Inflammatory macrophage treated with lipopolysaccharide for 1 hour (primary cell): ENCODE measurements around the gene SNRPD2.
"Not testable (repeated sequence)": the region's sequence is repeated elsewhere in the genome, so short reads cannot be mapped to it uniquely, and the experiment has no call there.

Source experiments
- DNase-seq, 2 donors: peaks; one replicate each; pipeline ENCODE4 v3.0.0-alpha.2; 2020 to 2022

The SNRPD2 gene

DNA sequence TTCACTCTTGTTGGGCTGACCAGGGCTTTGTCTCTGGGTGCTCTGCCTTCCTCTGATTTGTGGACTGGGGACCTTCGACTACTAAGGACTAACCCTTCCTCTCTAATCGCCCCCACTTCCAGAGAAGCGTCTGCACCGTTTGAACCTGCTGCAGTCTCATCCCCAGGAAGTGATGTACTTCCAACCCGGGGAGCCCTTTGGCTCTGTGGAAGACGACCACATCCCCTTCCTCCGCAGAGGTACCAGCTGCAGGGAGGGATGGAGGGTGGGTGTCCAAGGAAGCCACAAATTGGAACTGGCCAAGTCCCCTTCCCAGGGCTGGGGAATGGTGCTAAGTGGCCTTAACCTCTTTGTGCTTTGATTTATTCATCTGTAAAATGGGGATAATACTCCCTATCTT lies 9.9 kb upstream of the SNRPD2 start:
- DNase-seq = no peak

DNA sequence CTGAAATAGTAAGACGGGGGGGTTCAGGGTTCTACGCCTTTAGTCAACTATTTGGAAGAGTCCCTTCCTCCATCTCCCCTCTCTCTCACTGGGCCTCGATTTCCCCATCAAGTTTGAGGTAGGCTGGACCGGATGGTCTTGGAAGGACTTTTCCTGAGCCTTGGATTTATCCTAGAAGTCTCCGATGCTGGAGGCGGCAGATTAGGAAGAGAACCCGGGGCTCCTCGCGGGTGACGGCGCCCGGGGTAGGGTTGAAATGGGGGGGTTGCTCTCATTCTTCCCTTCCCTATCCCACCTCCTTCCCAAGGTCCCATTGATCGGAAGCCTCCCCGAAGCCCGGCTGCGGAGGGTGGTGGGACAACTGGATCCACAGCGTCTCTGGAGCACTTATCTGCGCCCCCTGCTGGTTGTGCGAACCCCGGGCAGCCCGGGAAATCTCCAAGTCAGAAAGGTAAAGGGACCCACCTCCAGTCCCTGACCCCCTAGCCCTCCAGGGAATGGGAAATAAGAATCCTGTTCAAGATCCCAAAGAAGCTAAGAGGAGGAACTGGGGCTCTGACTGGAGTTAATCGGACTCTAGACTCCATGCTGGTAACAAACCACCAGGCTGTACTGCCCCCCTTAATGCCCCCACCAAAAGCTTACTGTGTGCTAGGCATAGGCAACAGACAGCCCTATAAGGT lies 1.5 kb upstream of the SNRPD2 start:
- peak; percentile 51 to 85 for DNase-seq

DNA sequence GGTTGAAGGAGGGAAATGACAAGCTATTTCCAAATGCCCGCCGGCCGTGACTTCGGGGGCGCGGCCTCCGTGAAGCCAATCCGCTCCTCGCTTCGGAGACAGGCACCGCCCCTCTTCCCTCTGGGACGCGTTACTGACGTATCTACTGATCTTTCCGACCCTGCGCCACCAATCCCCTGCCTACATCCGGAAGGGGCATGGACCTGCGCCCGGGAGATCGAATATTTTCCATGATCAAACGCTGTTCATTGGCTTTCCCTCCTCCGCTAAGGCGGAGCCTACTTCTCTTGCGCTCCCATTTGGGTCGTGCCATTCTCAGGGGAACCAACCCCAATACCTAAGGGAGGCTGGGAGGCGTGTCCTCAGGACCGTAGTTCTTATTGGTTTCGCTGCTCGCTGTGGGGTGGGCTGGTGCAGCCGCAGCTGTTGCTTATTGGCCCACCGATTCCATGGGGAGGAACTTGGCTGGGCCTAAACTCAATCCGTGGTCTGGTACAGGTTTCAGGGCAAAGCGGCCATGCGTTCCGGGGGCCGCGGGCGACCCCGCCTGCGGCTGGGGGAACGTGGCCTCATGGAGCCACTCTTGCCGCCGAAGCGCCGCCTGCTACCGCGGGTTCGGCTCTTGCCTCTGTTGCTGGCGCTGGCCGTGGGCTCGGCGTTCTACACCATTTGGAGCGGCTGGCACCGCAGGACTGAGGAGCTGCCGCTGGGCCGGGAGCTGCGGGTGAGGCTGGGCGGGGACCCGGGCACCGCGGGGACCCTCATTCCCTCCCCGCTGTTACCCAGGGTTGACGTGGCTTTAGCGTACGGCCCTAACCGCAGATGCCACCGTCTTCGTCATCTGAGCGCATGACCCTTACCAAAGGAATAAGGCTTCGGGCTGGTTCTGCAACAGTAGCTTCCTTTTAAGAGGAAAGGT lies 693 bp upstream of the SNRPD2 start, which contains the start of gene QPCTL:
TSS of gene QPCTL (plus strand) at position 480 of the 919 bp plus-strand sequence. CDS start at position 518, 38 bp downstream.
- DNase-seq = peak; percentile 98 to 100

DNA sequence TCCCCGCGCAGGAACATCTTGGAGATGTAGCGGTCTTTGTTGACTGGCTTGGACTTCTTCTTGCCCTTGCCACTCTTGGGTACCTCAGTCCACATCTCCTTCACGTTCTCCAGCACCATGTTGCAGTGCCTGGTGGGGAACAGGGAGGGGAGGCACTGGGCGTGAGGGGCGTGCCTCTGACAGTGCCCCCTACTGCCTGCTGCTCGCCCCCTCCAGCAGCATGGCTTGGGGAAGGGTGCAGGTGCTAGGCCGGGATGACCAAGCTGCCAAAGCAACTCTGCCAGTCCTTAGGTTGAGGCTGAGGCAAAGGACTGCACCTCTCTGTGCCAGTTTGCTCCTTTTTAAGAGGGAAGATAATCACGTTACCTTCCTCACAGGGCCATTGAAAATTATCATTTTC lies 4.2 kb downstream of the SNRPD2 start:
- no peak for DNase-seq

DNA sequence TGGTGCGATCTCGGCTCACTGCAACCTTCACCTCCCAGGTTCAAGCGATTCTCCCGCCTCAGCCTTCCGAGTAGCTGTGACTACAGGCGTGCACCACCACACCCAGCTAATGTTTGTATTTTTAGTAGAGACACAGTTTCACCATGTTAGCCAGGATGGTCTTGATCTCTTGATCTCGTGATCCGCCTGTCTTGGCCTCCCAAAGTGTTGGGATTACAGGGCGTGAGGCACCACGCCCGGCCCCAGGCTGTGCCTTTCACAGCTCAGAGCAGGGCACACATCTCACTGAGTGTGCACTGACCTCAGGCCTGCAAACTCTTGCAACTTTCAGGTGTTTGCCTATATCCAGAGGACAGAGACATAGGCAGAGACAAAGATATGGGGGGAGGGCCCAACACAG lies 6.7 kb downstream of the SNRPD2 start:
- not testable (repeated sequence) for DNase-seq

DNA sequence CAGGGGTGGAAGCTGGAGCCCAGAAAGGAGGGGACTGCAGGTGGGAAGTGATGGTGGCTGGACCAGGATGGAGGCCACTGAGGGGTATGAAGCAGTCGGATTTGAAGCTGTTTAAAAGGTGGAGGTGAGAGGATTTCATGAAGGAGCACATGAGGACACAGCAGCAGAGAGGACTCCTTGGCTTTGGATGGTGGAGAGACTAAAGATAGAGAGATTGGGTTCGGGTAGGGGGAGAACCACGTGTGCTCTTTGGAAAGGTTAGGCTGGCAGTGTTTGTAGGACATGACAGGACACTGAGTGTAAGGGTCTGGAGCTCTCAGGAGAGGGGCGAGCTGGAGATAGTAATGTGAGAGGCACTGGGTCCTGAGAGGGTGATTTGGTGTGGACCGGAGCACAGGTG lies 8.8 kb downstream of the SNRPD2 start:
- DNase-seq = no peak

DNA sequence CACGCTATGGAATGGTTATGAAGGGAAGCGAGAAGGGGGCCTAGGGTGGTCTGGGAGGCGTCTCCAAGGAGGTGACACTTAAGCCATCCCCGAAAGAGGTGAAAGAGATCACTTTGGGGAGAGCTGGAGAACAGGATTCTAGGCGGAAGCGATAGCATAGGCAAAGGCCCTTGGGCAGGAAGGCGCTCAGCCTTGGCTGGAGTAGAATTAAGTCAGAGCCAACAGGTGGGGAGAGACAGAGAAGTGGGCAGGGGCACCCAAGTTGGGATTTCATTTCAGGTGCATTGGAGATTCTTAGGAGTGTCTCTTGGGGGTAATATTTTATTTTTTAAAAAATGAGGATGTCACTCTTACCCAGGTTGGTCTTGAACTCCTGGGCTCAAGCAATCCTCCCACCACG lies 9.6 kb downstream of the SNRPD2 start:
- DNase-seq = no peak

DNA sequence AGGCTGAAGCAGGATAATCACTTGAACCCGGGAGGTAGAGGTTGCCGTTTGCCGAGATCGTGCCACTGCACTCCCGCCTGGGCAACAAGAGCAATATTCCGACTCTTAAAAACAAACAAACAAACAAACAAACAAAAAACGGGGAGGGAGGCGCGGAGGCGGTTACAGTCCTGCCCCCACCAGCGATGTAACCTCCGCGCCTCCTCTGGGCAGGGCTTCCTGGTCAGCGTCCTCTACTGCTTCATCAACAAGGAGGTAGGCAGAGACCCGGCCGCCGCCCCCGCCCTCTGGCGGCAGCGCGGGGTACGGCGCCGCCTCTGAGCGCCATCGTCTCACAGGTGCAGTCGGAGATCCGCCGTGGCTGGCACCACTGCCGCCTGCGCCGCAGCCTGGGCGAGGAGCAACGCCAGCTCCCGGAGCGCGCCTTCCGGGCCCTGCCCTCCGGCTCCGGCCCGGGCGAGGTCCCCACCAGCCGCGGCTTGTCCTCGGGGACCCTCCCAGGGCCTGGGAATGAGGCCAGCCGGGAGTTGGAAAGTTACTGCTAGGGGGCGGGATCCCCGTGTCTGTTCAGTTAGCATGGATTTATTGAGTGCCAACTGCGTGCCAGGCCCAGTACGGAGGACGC lies 10.2 kb downstream of the SNRPD2 start:
- DNase-seq = peak; percentile 56 to 85

DNA sequence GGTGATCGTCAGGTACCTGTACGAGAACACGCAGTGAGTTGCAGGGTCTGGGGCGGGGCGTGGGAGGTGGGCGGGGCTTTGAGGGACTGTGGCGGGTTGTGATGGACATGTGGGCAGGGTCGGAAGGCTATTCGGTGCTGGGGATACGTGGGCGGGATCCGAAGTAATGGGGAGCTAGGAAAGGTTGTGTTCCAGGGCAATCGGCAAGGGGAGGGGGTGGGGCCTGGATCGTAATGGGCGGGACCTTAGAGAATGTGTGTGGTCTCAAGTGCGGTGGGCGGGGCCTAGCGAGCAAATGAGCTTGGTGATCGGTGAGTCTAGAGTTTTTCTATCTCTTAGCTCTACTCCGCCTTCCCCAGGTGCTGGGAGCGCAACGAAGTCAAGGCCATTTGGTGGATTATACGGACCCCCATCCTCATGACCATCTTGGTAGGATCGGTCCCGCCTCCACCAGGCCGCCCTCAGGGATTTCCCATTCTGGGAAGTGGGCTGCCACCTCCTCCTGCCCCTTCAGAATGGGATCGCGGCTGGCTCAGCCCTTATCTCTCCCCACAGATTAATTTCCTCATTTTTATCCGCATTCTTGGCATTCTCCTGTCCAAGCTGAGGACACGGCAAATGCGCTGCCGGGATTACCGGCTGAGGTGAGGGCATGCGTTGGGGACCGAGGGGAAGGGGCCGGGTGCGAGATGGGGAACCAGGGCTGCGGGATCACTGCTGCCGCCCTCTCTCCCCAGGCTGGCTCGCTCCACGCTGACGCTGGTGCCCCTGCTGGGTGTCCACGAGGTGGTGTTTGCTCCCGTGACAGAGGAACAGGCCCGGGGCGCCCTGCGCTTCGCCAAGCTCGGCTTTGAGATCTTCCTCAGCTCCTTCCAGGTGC lies 14.2 kb downstream of the SNRPD2 start:
- peak; percentile 31 to 36 for DNase-seq

DNA sequence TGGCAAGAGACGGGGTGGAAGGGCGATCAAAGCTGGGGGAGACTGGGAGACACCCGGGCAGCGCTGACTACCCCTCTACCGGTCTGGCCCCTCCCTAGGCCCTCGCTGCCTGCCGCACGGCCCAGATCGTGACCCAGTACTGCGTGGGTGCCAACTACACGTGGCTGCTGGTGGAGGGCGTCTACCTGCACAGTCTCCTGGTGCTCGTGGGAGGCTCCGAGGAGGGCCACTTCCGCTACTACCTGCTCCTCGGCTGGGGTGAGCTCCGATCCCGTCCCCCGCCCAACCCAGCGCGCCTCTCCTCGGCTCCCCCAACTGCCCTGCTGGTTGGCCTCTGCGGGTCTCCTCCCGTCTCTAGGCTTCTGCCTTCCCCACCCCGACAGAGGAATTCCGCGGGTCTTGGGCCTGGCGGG lies 14.9 kb downstream of the SNRPD2 start:
- no peak for DNase-seq

DNA sequence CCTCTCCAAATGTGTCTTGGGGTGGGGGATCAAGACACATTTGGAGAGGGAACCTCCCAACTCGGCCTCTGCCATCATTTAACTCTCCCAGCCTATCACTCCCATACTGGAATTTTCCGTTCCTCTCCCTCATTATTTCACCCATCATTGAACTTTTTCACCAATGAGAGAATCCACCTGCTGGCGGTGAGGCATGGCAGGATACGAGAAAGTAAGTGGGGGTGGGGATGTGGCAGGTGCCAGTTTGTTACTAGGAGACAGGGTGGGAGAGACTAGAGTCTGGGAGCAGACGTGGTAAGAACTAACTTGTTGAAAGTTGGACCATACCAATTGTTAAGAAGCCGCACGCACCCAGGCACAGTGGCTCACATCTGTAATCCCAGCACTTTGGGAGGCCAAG lies 16.8 kb downstream of the SNRPD2 start:
- no peak for DNase-seq

DNA sequence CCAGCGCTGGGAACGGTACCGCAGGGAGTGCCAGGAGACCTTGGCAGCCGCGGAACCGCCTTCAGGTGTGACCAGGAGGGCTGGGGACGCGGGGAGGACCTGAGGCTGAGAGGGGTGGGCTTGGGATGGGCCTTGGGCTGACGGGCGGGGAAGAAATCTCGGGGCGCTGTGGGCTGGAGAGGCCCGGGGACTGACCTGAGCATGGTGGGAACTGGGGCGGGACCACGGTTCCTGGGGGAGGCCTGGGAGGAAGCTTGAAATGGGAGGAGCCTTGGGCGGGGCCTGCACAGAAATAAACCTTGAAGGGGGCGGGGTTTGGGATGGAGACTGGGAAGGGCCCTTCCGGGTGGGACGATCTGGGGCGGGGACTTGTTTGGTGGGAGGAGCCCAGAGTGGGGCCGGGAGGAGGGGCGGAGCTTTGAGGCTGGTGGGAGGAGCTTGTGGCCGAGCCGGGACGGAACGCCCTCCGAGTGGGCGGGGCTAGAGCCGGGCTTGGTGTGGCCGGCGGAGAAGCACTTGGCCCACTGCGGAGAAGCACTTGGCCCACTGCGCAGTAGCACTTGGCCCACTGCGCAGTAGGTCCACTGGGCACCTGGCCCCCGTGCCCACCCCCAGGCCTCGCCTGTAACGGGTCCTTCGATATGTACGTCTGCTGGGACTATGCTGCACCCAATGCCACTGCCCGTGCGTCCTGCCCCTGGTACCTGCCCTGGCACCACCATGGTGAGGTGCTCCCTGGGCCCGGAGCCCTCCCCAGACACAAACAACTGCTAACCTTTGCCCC lies 20.9 kb downstream of the SNRPD2 start:
- DNase-seq = peak; percentile 76 to 95

DNA sequence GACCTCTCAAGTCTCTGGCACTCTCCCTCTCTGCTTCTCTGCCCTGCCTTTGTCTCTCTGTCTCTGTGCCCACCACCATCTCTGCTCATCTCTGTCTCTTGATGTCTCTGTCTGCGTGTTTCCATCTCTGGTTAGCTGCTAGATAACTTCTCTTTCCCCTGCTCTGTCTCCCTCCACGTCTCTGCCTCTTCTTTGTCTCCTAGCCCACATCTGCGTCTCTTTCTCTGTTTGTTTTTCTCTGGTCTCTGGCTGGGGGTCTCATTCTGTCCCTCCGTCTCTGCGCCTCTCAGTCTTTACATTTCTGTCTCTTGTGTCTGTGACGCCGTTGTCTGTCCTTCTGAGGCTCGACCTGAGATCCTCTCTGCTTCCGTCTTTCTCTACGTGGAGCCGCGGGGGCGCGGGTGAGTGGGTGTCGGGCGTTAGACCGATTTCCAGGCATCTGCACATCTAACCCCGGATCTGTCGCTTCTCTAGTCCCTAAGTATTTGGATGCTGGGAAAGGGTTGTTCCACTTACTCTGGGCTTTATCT lies 23.3 kb downstream of the SNRPD2 start:
- DNase-seq = peak; percentile 14 to 16

DNA sequence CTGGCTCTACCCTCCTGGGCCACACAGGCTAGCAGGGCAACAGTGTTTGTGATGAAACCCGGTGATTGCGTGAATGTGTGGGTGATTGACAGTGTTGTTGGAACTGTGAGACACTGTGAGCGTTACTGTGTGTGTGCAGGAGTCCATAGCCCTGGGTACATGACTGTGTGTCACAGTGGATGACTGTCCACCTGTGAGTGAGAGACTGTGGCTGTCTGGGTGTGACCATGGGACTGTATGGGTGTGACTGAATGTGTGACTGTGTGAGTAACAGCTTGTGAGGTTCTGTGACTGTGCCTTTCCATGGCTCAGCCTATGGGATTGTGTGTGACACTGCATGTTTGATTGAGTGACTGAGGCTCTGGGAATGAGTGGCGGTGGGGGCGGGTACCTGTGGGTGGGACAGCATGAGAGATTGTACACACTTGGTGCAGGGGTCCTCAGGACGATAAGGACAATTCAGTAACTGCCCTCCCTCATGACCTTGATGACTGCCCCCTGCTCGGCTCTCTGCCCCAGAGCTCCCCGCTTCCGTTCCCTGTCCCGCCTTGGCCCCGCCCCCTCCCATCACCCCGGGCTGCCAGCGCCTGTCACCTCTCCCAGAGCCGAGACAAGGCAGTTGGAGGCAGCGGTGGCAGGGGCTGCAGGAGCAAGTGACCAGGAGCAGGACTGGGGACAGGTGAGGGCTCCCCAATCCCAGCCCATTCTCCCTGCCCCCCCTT lies 24.0 kb downstream of the SNRPD2 start, which contains the start of gene GIPR:
TSS of gene GIPR (plus strand) at position 602 of the 722 bp plus-strand sequence. CDS start 1,300 bp downstream, outside the sequence.
- peak; percentile 79 to 86 for DNase-seq

DNA sequence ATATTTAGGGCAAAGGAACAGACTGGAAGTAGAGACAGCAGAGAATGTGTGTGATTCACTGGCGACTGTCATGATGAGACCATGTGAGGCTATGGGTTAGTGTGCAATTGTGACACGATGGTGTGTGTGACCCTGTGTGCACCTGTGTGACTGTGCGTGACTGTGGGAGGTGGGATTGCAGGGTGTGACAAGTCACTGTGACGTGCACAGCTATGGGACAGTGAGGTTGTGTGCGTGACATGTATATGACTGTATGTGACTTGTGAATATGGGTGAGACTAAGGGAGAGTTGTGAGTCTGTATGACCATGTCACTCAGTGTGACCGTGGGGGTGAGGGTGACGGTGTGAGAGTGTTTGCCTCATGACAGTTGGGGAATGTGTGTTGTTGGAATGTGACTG lies 27.2 kb downstream of the SNRPD2 start:
- no peak for DNase-seq

DNA sequence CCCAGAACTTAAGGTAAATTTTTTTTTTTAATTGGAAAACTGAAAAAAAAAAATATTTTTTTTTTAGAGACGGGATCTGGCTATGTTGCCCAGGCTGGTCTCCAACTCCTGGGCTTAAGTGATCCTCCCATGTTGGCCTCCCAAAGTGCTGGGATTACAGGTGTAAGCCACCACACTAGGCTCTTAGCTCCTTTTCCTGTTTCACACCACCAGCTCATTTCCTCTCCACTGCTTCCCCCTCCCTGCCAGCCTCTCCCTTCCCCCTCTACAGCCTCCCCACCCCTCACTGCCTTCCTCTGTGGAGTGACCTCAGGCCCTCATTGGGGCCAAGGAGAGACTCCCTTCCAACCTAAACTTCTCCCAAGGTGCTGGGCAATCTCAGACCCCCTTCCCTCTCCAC lies 28.0 kb downstream of the SNRPD2 start:
- DNase-seq = no peak

DNA sequence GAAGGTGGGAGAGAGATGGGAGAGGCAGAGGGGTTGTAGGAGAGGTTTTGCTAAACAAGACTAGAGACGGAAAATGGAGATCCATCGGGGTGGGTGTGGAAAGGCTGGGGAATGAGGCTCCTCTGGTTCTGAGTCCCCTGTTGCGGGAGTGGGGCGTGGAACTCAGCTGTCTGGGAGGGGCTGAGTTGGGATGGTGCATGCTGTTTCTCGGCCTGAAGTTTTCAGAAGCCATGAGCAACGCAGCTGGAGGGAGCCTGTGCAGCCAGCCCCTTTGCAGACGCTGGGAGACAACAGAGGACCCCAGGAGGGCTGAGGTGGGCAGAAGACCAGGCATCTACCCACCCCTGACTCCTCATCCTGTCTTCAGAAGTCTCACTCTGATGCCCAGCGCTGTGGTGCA lies 31.1 kb downstream of the SNRPD2 start:
- no peak for DNase-seq

DNA sequence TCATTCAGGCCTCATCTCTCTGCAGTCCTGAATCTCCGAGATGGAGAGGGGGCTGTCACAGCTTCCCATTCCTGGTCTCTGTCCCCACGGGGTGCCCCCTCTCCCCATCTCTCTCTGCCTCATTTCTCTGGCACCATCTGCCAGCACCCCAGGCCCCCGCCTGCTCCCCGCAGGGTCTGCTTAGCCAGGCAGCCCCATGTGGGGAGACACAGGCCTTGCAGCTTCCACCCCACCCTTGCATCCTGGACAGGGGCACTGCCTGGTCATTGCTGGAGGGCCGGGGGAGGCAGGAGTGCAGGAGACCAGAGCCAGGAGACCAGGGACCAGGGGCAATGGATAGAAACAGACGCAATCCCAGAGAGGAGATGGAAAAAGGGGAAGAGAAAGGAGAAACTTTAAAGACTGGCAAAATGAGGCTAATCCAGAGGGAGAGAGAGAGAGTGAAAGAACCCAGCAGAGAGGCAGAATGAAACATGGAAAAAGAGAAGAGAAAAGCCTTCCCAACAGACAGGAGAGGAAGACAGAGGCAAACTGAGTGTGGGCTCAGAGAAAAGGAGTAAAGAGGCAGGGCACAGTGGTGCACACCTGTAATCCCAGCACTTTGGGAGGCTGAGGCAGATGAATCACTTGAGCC lies 32.5 kb downstream of the SNRPD2 start:
- no peak for DNase-seq

DNA sequence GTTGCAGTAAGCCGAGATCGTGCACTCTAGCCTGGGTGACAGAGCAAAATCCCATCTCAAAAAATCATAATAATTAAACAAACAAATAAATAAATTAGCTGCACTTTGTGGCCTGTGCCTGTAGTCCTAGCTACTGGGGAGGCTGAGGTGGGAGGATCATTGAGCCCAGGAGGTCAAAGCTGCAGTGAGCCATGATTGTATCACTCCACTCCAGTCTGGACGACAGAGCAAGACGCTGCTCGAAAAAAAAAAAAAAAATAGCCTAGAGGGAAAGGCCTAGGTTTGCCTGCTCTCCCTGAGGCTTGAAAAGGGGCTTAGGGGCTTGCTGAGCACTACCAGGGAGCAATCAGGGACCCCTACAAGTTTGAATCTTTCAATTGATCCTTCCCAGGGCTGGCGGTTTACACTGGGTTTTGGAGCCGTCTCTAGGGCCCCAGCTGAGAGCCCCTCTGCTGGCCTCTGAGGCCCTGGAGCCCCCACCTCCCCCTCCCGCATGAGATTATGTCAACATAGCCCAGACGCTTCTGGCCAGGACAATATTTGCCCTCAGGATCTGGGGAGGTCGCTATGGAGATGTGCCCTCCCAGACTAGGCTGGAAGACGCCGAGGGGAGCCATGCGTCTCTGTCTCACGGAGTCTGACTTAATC lies 34.1 kb downstream of the SNRPD2 start:
- no peak for DNase-seq

DNA sequence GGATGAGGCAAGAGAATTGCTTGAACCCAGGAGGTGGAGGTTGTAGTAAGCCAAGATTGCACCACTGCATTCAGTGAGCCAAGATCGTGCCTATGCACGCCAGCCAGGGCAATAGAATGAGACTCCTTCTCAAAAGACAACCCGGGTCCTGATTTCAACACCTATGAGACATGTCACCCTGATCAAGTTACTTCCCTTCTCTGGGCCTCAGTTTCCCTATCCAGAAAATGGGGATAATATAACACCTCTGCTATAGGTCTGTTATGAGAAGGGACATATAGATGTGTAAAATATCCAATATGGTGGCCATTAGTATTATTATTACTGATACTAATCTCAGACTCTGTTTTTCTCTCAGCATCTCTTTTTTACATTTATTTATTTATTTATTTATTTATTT lies 36.7 kb downstream of the SNRPD2 start:
- DNase-seq = no peak
